Measurements from ENCODE around the gene RAB3B. TPM values are rescaled to one million over a fixed set of nuclear protein-coding genes. Genes with fewer than 3 reads are reported as not detected.

The RAB3B gene
- total RNA-seq, 1 donor from 2014 or later, result 8.2 TPM

GRCh38 chr1:51986718-51987117 is 3.8 kb downstream of the RAB3B start:
- H3K27me3 Mint-ChIP-seq (ENCODE audit: unreplicated experiment), result no peaks in the 10 kb centered on the region
- H3K9me3 Mint-ChIP-seq (ENCODE audit: unreplicated experiment), result no peaks in the 10 kb centered on the region
- H3K36me3 Mint-ChIP-seq (ENCODE audit: unreplicated experiment), result no peaks in the 10 kb centered on the region
- no peak for DNase-seq (ENCODE audit: extremely low spot score, unreplicated experiment)
- no peak for TF ChIP-seq CTCF (IDR thresholded peaks at IDR 0.05)
- H3K27ac Mint-ChIP-seq (ENCODE audit: unreplicated experiment), result no peak overlapping the region
- H3K4me3 Mint-ChIP-seq (ENCODE audit: unreplicated experiment), result no peak overlapping the region
- peaks cover 12% of the 10 kb centered on the region for H3K4me1 Mint-ChIP-seq (ENCODE audit: unreplicated experiment)

- H3K36me3 Mint-ChIP-seq (ENCODE audit: unreplicated experiment), result no peaks in the 10 kb centered on the region
- H3K4me1 Mint-ChIP-seq (ENCODE audit: unreplicated experiment), result peaks cover 5% of the 10 kb centered on the region
- no peak overlapping the region for H3K4me3 Mint-ChIP-seq (ENCODE audit: unreplicated experiment)
- no peaks in the 10 kb centered on the region for H3K27me3 Mint-ChIP-seq (ENCODE audit: unreplicated experiment)
- H3K27ac Mint-ChIP-seq (ENCODE audit: unreplicated experiment), result no peak overlapping the region
- TF ChIP-seq CTCF (IDR thresholded peaks at IDR 0.05), result no peak
- DNase-seq (ENCODE audit: extremely low spot score, unreplicated experiment), result no peak
- H3K9me3 Mint-ChIP-seq (ENCODE audit: unreplicated experiment), result no peaks in the 10 kb centered on the region
Measured at GRCh38 chr1:51982161-51982560, 8.3 kb downstream of the RAB3B start.

GRCh38 chr1:51981555-51981954 is 8.9 kb downstream of the RAB3B start:
- Mint-ChIP-seq H3K36me3 (ENCODE audit: unreplicated experiment) (no peaks in the 10 kb centered on the region), H3K27me3 (ENCODE audit: unreplicated experiment) (no peaks in the 10 kb centered on the region), H3K4me1 (ENCODE audit: unreplicated experiment) (peaks cover 5% of the 10 kb centered on the region), H3K9me3 (ENCODE audit: unreplicated experiment) (no peaks in the 10 kb centered on the region), H3K27ac (ENCODE audit: unreplicated experiment) (no peak overlapping the region), H3K4me3 (ENCODE audit: unreplicated experiment) (no peak overlapping the region)
- DNase-seq (ENCODE audit: extremely low spot score, unreplicated experiment), result no peak
- TF ChIP-seq CTCF (IDR thresholded peaks at IDR 0.05), result no peak

DNA sequence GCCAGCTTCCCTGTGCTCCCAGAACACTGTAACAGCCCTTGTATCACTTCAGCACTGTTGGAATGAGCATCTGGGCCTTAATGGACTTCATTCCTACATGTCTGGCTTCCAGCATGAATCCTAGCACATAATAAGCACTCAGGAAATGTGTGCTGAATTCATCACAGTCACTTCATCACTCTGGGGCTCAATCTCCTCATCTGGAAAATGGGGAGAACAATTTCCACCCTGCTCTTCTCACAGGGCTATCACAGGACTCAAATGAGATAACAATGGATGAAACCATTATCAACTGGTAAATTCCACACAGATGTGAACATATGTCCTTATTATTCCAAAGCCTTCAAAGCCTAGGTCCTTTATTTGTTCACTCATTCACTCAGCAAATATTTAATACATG is 12.4 kb downstream of the RAB3B start:
- DNase-seq (ENCODE audit: extremely low spot score, unreplicated experiment), result no peak
- Mint-ChIP-seq H3K27me3 (ENCODE audit: unreplicated experiment) (no peaks in the 10 kb centered on the region), H3K36me3 (ENCODE audit: unreplicated experiment) (no peaks in the 10 kb centered on the region), H3K4me1 (ENCODE audit: unreplicated experiment) (peaks cover 5% of the 10 kb centered on the region), H3K4me3 (ENCODE audit: unreplicated experiment) (no peak overlapping the region), H3K27ac (ENCODE audit: unreplicated experiment) (no peak overlapping the region), H3K9me3 (ENCODE audit: unreplicated experiment) (no peaks in the 10 kb centered on the region)
- no peak for TF ChIP-seq CTCF (IDR thresholded peaks at IDR 0.05)

GRCh38 chr1:51976846-51977602 is 13.5 kb downstream of the RAB3B start:
- DNase-seq (ENCODE audit: extremely low spot score, unreplicated experiment), result no peak
- Mint-ChIP-seq H3K36me3 (ENCODE audit: unreplicated experiment) (no peaks in the 10 kb centered on the region), H3K9me3 (ENCODE audit: unreplicated experiment) (no peaks in the 10 kb centered on the region), H3K27me3 (ENCODE audit: unreplicated experiment) (no peaks in the 10 kb centered on the region), H3K27ac (ENCODE audit: unreplicated experiment) (no peak overlapping the region), H3K4me3 (ENCODE audit: unreplicated experiment) (no peak overlapping the region), H3K4me1 (ENCODE audit: unreplicated experiment) (peaks cover 5% of the 10 kb centered on the region)
- TF ChIP-seq CTCF (IDR thresholded peaks at IDR 0.05), result no peak

Measured in osteocyte (in vitro differentiated cells).